Measurements from ENCODE around the gene RCOR1.

Gene RCOR1

GRCh38 chr14:102729268-102729667 lies 136.8 kb downstream of the RCOR1 start:
- FAIRE-seq = no peak

- no peak for FAIRE-seq
These were observed 137.4 kb downstream of the RCOR1 start for GRCh38 chr14:102729825-102730224.

- FAIRE-seq = no peak
These were observed 138.8 kb downstream of the RCOR1 start for GRCh38 chr14:102731101-102731870.

- FAIRE-seq = no peak
These were observed 139.7 kb downstream of the RCOR1 start for GRCh38 chr14:102731871-102732800.

GRCh38 chr14:102732924-102733323 lies 140.5 kb downstream of the RCOR1 start:
- FAIRE-seq = no peak

- no peak for FAIRE-seq
These were observed 140.9 kb downstream of the RCOR1 start for GRCh38 chr14:102733326-102733725.

GRCh38 chr14:102734436-102734835 lies 142.0 kb downstream of the RCOR1 start:
- FAIRE-seq = no peak

GRCh38 chr14:102736956-102737355 lies 144.5 kb downstream of the RCOR1 start:
- no peak for FAIRE-seq

- no peak for FAIRE-seq
These were observed 145.2 kb downstream of the RCOR1 start for GRCh38 chr14:102737402-102738372.

GRCh38 chr14:102738373-102739189 lies 146.1 kb downstream of the RCOR1 start:
- FAIRE-seq = no peak

GRCh38 chr14:102739190-102739469 lies 146.7 kb downstream of the RCOR1 start:
- FAIRE-seq = no peak

GRCh38 chr14:102746634-102747438 lies 154.4 kb downstream of the RCOR1 start:
- FAIRE-seq = no peak

GRCh38 chr14:102748806-102749205 lies 156.4 kb downstream of the RCOR1 start:
- no peak for FAIRE-seq

- no peak for FAIRE-seq
These were observed 157.2 kb downstream of the RCOR1 start for GRCh38 chr14:102749393-102750305.

GRCh38 chr14:102750376-102750775 lies 157.9 kb downstream of the RCOR1 start:
- FAIRE-seq = no peak

GRCh38 chr14:102751088-102751487 lies 158.6 kb downstream of the RCOR1 start:
- no peak for FAIRE-seq

GRCh38 chr14:102752239-102752847 lies 159.9 kb downstream of the RCOR1 start:
- no peak for FAIRE-seq

- FAIRE-seq = no peak
These were observed 162.2 kb downstream of the RCOR1 start for GRCh38 chr14:102754370-102755262.

Data from G401.6 (cell line).